Mesenchymal stem cell (in vitro differentiated cells and primary cell): ENCODE results near the gene RHOC.
"Not testable (repeated sequence)": the region's sequence is repeated elsewhere in the genome, so short reads cannot be mapped to it uniquely, and the experiment has no call there.

Experiments used
- DNase-seq: peaks from one replicate; pipeline ENCODE4 v3.0.0-alpha.2; 2013
- H2AFZ ChIP-seq: one replicate; pipeline ENCODE4 v1.6.1; 2013; ENCODE audit warnings: low read depth, mild to moderate bottlenecking, control low read depth, inconsistent platforms, low read length, moderate library complexity
- H2AK5ac ChIP-seq: 2 replicates; pipeline ENCODE4 v1.6.1; 2013; ENCODE audit warnings: low read length, moderate library complexity, mild to moderate bottlenecking, inconsistent platforms; ENCODE audit not compliant: severe bottlenecking
- H2BK120ac ChIP-seq: one replicate; pipeline ENCODE4 v1.6.1; 2013; ENCODE audit warnings: low read depth, mild to moderate bottlenecking, inconsistent platforms, low read length, moderate library complexity
- H2BK12ac ChIP-seq, 2 experiments: one replicate each; pipeline ENCODE4 v1.6.1; 2013; ENCODE audit warnings: inconsistent platforms in 2 of 2, low read length in 2 of 2, mild to moderate bottlenecking in 2 of 2, moderate library complexity in 2 of 2, control low read depth in 1 of 2
- H2BK15ac ChIP-seq: one replicate; pipeline ENCODE4 v1.6.1; 2013; ENCODE audit warnings: mild to moderate bottlenecking, low read depth, inconsistent platforms; ENCODE audit not compliant: poor library complexity, severe bottlenecking
- H2BK5ac ChIP-seq: 2 replicates; pipeline ENCODE4 v1.6.1; 2013; ENCODE audit warnings: low read depth, mild to moderate bottlenecking, low read length, control low read depth, inconsistent platforms; ENCODE audit not compliant: poor library complexity, severe bottlenecking
- H3K14ac ChIP-seq, 2 experiments: one replicate each; pipeline ENCODE4 v1.6.1; 2013; ENCODE audit warnings: inconsistent platforms in 2 of 2, low read length in 2 of 2, control low read depth in 1 of 2, mild to moderate bottlenecking in 1 of 2, moderate library complexity in 1 of 2
- H3K18ac ChIP-seq, 2 experiments: one replicate each; pipeline ENCODE4 v1.6.1; 2013; ENCODE audit warnings: inconsistent platforms in 2 of 2, low read length in 2 of 2, control low read depth in 1 of 2, low read depth in 1 of 2, mild to moderate bottlenecking in 1 of 2
- H3K23ac ChIP-seq, 2 experiments: one replicate each; pipeline ENCODE4 v1.6.1; 2013; ENCODE audit warnings: inconsistent platforms in 2 of 2, low read length in 2 of 2, mild to moderate bottlenecking in 2 of 2, moderate library complexity in 2 of 2, control low read depth in 1 of 2
- H3K27ac ChIP-seq: 2 replicates; pipeline ENCODE4 v1.5.1; 2013; ENCODE audit warnings: mild to moderate bottlenecking, moderate library complexity, low read length, control low read depth, inconsistent platforms; ENCODE audit not compliant: poor library complexity, severe bottlenecking
- H3K27me3 ChIP-seq, 2 experiments: 2 replicates each; pipeline versions ENCODE4 v1.6.1 to v1.7.0; 2013; ENCODE audit warnings: low read length in 2 of 2, mild to moderate bottlenecking in 2 of 2, moderate library complexity in 2 of 2, control low read depth in 1 of 2, inconsistent platforms in 1 of 2; ENCODE audit not compliant: control insufficient read depth in 1 of 2, insufficient read depth in 1 of 2
- H3K36me3 ChIP-seq, 2 experiments: 2 replicates each; pipeline versions ENCODE4 v1.6.1 to v1.7.0; 2013; ENCODE audit warnings: low read length in 2 of 2, control low read depth in 1 of 2, inconsistent platforms in 1 of 2, low read depth in 1 of 2, mild to moderate bottlenecking in 1 of 2; ENCODE audit not compliant: insufficient read depth in 2 of 2, control insufficient read depth in 1 of 2
- H3K4ac ChIP-seq, 2 experiments: one replicate each; pipeline ENCODE4 v1.6.1; 2013; ENCODE audit warnings: inconsistent platforms in 2 of 2, low read length in 2 of 2, mild to moderate bottlenecking in 2 of 2, moderate library complexity in 2 of 2, control low read depth in 1 of 2, low read depth in 1 of 2
- H3K4me1 ChIP-seq: 2 replicates; pipeline ENCODE4 v1.6.1; 2013; ENCODE audit warnings: low read depth, low read length, control low read depth; ENCODE audit not compliant: control insufficient read depth, insufficient read depth
- H3K4me2 ChIP-seq: 2 replicates; pipeline ENCODE4 v1.6.1; 2013; ENCODE audit warnings: low read length, mild to moderate bottlenecking, inconsistent platforms; ENCODE audit not compliant: poor library complexity, severe bottlenecking
- H3K4me3 ChIP-seq, 2 experiments: 2 replicates each; pipeline versions ENCODE4 v1.5.1 to v1.7.0; 2013; ENCODE audit warnings: low read length in 2 of 2, mild to moderate bottlenecking in 2 of 2, control low read depth in 1 of 2, low read depth in 1 of 2; ENCODE audit not compliant: insufficient read depth in 1 of 2
- H3K79me1 ChIP-seq: replicated peaks from 2 replicates; pipeline ENCODE4 v1.6.1; 2013; ENCODE audit warnings: mild to moderate bottlenecking, control low read depth, low read length, inconsistent platforms; ENCODE audit not compliant: poor library complexity, severe bottlenecking
- H3K9ac ChIP-seq: 2 replicates; pipeline ENCODE4 v1.7.0; 2013; ENCODE audit warnings: mild to moderate bottlenecking, low read length, moderate library complexity
- H3K9me3 ChIP-seq: 2 replicates; pipeline ENCODE4 v1.7.0; 2013; ENCODE audit warnings: mild to moderate bottlenecking, low read length; ENCODE audit not compliant: control insufficient read depth
- H4K8ac ChIP-seq: one replicate; pipeline ENCODE4 v1.6.1; 2013; ENCODE audit warnings: inconsistent platforms, mild to moderate bottlenecking, low read length, moderate library complexity
- H4K91ac ChIP-seq: one replicate; pipeline ENCODE4 v1.6.1; 2013; ENCODE audit warnings: mild to moderate bottlenecking, low read length, inconsistent platforms
- whole genome bisulfite sequencing: methylation state at CpG from one replicate; pipeline ENCODE4 v1.1.7; 2013; ENCODE audit warnings: mixed read lengths; 5-methylcytosine and 5-hydroxymethylcytosine counted together

The RHOC gene

GRCh38 chr1:112729909-112730308 is 23.0 kb upstream of the RHOC start:
- no peak overlapping the region for H3K4me2 ChIP-seq
- H3K79me1 ChIP-seq, result no peaks in the 10 kb centered on the region
- H3K9ac ChIP-seq, result no peak overlapping the region
- no peak overlapping the region for H3K18ac ChIP-seq
- peak overlapping the region; percentile 74 for H2BK15ac ChIP-seq
- no peak overlapping the region for H2AK5ac ChIP-seq
- no peaks in the 10 kb centered on the region for H3K36me3 ChIP-seq
- H3K14ac ChIP-seq, result no peak overlapping the region
- no peak overlapping the region for H2BK5ac ChIP-seq
- H3K27ac ChIP-seq, result no peak overlapping the region
- H3K4me3 ChIP-seq, result no peak overlapping the region
- no peak overlapping the region for H2BK120ac ChIP-seq
- H3K9me3 ChIP-seq, result no peaks in the 10 kb centered on the region
- no peak overlapping the region for H4K91ac ChIP-seq
- no peak overlapping the region for H2AFZ ChIP-seq
- H3K27me3 ChIP-seq, result no peaks in the 10 kb centered on the region
- no peak overlapping the region for H4K8ac ChIP-seq
- H3K4ac ChIP-seq, result peak overlapping the region in 1 of 2 experiments; percentile 46
- no peak overlapping the region for H3K23ac ChIP-seq
- no peak for DNase-seq
- peaks cover 13% of the 10 kb centered on the region for H3K4me1 ChIP-seq
- H2BK12ac ChIP-seq, result no peak overlapping the region
- 64% methylated on average over 1 of the region's 1 CpG for WGBS

GRCh38 chr1:112729011-112729410 is 22.1 kb upstream of the RHOC start:
- WGBS, result 55% methylated on average over 2 of the region's 3 CpGs
- not testable (repeated sequence) for H2BK15ac ChIP-seq, H2AFZ ChIP-seq, H3K79me1 ChIP-seq, H2AK5ac ChIP-seq, H2BK120ac ChIP-seq, H3K27ac ChIP-seq, DNase-seq, H3K9ac ChIP-seq, H2BK5ac ChIP-seq, H2BK12ac ChIP-seq, H3K18ac ChIP-seq, H4K91ac ChIP-seq, H3K14ac ChIP-seq, H4K8ac ChIP-seq, H3K4ac ChIP-seq, H3K4me3 ChIP-seq, H3K4me2 ChIP-seq, H3K27me3 ChIP-seq, H3K23ac ChIP-seq, H3K36me3 ChIP-seq, H3K9me3 ChIP-seq
- H3K4me1 ChIP-seq, result peaks cover 13% of the 10 kb centered on the region

- H3K9me3 ChIP-seq, H3K27me3 ChIP-seq, H3K79me1 ChIP-seq, H4K8ac ChIP-seq, H4K91ac ChIP-seq, H2BK120ac ChIP-seq, H3K23ac ChIP-seq, DNase-seq, H3K14ac ChIP-seq, H2BK5ac ChIP-seq, H3K4me3 ChIP-seq, H3K4me2 ChIP-seq, H3K4ac ChIP-seq, H3K18ac ChIP-seq, H3K9ac ChIP-seq, H2AK5ac ChIP-seq, H2AFZ ChIP-seq, H3K27ac ChIP-seq, H2BK15ac ChIP-seq, H3K36me3 ChIP-seq, H2BK12ac ChIP-seq: not testable (repeated sequence)
- H3K4me1 ChIP-seq, result peaks cover 17% of the 10 kb centered on the region
- WGBS, result 97% methylated on average over 32 of the region's 33 CpGs
These were observed 21.5 kb upstream of the RHOC start for GRCh38 chr1:112728306-112728971.

- WGBS, result 44% methylated on average over 2 of the region's 2 CpGs
- Histone ChIP-seq H2AK5ac (no peak overlapping the region), H3K9ac (no peak overlapping the region), H3K79me1 (no peaks in the 10 kb centered on the region), H3K9me3 (no peaks in the 10 kb centered on the region), H3K27me3 (no peaks in the 10 kb centered on the region), H3K14ac (no peak overlapping the region), H3K4me2 (no peak overlapping the region), H2BK15ac (no peak overlapping the region), H2BK120ac (no peak overlapping the region), H3K4me1 (peaks cover 21% of the 10 kb centered on the region), H3K4me3 (no peak overlapping the region), H4K8ac (no peak overlapping the region), H2BK12ac (no peak overlapping the region), H3K18ac (no peak overlapping the region), H2BK5ac (no peak overlapping the region), H4K91ac (no peak overlapping the region), H3K27ac (no peak overlapping the region), H2AFZ (no peak overlapping the region), H3K23ac (no peak overlapping the region), H3K4ac (no peak overlapping the region), H3K36me3 (no peaks in the 10 kb centered on the region)
- DNase-seq, result peak; percentile 21
These were observed 20.8 kb upstream of the RHOC start for GRCh38 chr1:112727716-112728115.
